NCI-H1417 treated with DMSO at 0.1 percent for 48 hours (cell line): ENCODE data around the gene MT1M.
"Not testable (repeated sequence)": the region's sequence is repeated elsewhere in the genome, so short reads cannot be mapped to it uniquely, and the experiment has no call there.

Experiments used
- DNase-seq: peaks from one replicate; lab custom pipeline; 2025; lab: John Stamatoyannopoulos, UW

The MT1M gene

GRCh38 chr16:56649820-56650219, 17.4 kb downstream of the MT1M start:
- no peak for DNase-seq

GRCh38 chr16:56651586-56651985, 19.1 kb downstream of the MT1M start, which contains the start of gene MT1B:
TSS of gene MT1B (plus strand) at chr16:56651886. CDS start at chr16:56651954, 68 bp downstream.
- no peak for DNase-seq

GRCh38 chr16:56652600-56652999, 20.1 kb downstream of the MT1M start:
- DNase-seq = no peak

GRCh38 chr16:56653218-56653617, 20.8 kb downstream of the MT1M start:
- DNase-seq = no peak

GRCh38 chr16:56657555-56658326, 25.3 kb downstream of the MT1M start, which contains the start of gene MT1F:
TSS of gene MT1F (plus strand) at chr16:56657959. CDS start at chr16:56658059, 100 bp downstream.
- no peak for DNase-seq

GRCh38 chr16:56658327-56658875, 25.9 kb downstream of the MT1M start:
- DNase-seq = no peak

GRCh38 chr16:56662357-56663354, 30.2 kb downstream of the MT1M start:
- DNase-seq = no peak

- no peak for DNase-seq
Observed at GRCh38 chr16:56664506-56664905, 32.0 kb downstream of the MT1M start.

- not testable (repeated sequence) for DNase-seq
Observed at GRCh38 chr16:56665286-56666261, 33.1 kb downstream of the MT1M start.

GRCh38 chr16:56667581-56668571, 35.4 kb downstream of the MT1M start, which contains the start of gene MT1G:
TSS of gene MT1G (minus strand) at chr16:56668065. CDS start at chr16:56667993, 72 bp downstream.
- no peak for DNase-seq

- no peak for DNase-seq
Observed at GRCh38 chr16:56669005-56669839, 36.8 kb downstream of the MT1M start, which contains the start of gene MT1H. TSS of gene MT1H (plus strand) at chr16:56669814. CDS start at chr16:56669885, 71 bp downstream.

GRCh38 chr16:56669840-56670619, 37.6 kb downstream of the MT1M start:
- no peak for DNase-seq

- DNase-seq = no peak
Observed at GRCh38 chr16:56670620-56670934, 38.1 kb downstream of the MT1M start.

- not testable (repeated sequence) for DNase-seq
Observed at GRCh38 chr16:56671691-56672090, 39.2 kb downstream of the MT1M start.

- not testable (repeated sequence) for DNase-seq
Observed at GRCh38 chr16:56672171-56672570, 39.7 kb downstream of the MT1M start.

GRCh38 chr16:56672761-56673536, 40.5 kb downstream of the MT1M start:
- no peak for DNase-seq

GRCh38 chr16:56673921-56674320, 41.5 kb downstream of the MT1M start:
- no peak for DNase-seq
